NCI-H1417 treated with DMSO at 0.1 percent for 48 hours (cell line): ENCODE data around the gene DHRS9.
"Not testable (repeated sequence)": the region's sequence is repeated elsewhere in the genome, so short reads cannot be mapped to it uniquely, and the experiment has no call there.

Source experiments
- DNase-seq: peaks from one replicate; lab custom pipeline; 2025; lab: John Stamatoyannopoulos, UW

The DHRS9 gene

DNA sequence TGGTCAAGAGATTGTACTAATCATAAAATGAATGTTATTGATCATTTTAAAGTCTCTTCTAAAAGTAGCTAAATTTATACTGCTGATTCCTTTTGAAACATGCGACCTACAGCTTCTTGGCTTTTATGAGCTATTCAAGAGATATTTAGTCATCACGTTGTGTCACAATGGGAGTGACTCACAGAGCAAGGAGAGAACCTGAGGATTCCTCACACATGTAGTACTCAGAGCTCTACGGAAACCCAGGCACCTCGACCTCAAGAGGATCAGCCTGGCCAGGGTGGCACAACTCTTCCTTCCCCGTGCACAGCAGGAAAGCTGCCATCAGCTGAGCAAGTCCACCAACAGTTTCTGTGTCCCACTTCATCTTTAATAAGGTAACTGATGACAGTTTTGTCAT is at the start of gene DHRS9:
Gene DHRS9, plus strand, starts transcription at position 223 of the 400 bp plus-strand sequence. CDS start 12,019 bp downstream, outside the sequence.
- no peak for DNase-seq

- no peak for DNase-seq
These were observed 46.2 kb upstream of the DHRS9 start for GRCh38 chr2:169023161-169023560.

- DNase-seq: no peak
These were observed 43.3 kb upstream of the DHRS9 start for GRCh38 chr2:169026056-169026455.

- DNase-seq: no peak
These were observed 42.1 kb upstream of the DHRS9 start for GRCh38 chr2:169027234-169027633.

GRCh38 chr2:169029341-169029740 is 40.0 kb upstream of the DHRS9 start:
- DNase-seq: no peak

DNA sequence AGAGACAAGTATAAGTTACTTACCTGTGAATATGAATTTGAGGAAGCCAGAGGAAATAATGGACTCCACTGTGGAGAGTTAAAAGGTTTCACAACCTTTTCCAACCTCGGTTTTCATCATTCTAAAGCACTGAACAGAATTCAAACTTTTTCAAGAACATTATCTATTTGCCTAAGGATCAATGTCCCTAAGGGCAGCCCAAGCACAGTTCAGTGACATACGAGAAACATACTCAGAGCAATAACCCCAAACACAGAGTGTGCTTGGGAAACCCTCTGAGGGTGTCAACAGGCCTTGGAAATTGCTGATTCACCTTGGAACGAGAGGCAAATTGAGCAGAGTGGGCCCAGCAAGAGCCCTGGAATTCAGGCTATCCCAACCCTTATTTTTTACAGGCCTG is 38.2 kb upstream of the DHRS9 start, which contains the start of gene ABCB11:
Gene ABCB11, minus strand, starts transcription at position 123 of the 400 bp plus-strand sequence. CDS start 13,199 bp downstream, outside the sequence.
- DNase-seq: no peak

GRCh38 chr2:169034256-169034655 is 35.1 kb upstream of the DHRS9 start:
- DNase-seq: no peak

- no peak for DNase-seq
These were observed 34.3 kb upstream of the DHRS9 start for GRCh38 chr2:169034984-169035544.

DNA sequence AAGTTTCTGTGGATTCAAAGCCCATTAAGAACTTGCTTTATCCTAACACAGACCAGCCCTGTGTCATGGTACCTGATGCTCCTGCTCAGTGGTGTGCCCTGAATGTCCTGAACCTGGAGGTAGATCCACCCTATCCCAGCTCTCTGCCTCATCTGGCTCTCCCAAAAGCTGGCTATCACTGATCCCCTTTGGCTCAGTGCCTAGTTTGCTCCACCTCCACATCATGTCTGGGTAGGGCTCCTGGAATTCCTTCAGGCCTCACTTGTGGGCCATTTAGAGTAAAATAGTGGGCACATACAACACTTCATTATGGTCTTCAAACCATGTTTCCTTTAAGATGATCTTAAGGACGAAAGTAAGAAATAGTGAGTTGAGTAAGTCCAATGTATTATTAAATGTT is 33.5 kb upstream of the DHRS9 start:
- no peak for DNase-seq

GRCh38 chr2:169036736-169037440 is 32.5 kb upstream of the DHRS9 start:
- DNase-seq: no peak

DNA sequence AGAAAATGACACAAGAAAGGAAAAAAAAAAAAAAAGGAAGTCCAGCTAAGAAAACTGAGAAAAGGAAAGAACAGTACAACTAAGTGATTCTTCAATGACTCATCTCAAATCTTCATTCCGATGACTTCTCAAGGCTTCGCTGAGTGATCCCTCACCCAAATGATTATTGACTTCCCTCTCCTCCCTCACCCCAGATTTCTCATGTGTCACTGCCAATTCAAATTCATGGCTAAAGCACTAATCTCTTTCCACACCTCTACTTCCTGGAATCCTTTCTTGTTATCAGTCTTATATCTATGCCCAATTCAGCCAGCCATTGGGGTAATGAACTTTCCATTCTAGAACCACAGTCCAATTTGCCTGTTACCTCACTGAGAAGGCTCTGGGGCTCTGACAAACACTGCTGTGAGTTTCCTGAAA is 31.0 kb upstream of the DHRS9 start:
- no peak for DNase-seq

DNA sequence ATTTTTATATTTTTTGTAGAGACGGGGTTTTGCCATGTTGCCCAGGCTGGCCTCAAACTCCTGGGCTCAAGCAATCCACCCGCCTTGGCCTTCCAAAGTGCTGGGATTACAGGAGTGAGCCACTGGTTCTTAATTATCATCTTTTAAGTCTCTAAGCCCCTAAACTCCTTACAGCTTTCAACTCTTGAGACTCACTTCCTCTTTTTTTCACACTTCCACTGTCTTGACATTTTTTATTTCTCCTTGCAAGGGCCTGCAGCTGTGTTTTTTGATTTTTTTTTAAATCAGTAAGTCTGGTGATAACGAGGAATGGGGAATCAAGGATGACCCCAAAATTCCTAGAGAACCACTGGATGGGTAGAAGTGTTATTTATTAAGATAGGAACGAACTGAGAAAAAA is 29.7 kb upstream of the DHRS9 start:
- no peak for DNase-seq

GRCh38 chr2:169041594-169041993 is 27.8 kb upstream of the DHRS9 start:
- no peak for DNase-seq

DNA sequence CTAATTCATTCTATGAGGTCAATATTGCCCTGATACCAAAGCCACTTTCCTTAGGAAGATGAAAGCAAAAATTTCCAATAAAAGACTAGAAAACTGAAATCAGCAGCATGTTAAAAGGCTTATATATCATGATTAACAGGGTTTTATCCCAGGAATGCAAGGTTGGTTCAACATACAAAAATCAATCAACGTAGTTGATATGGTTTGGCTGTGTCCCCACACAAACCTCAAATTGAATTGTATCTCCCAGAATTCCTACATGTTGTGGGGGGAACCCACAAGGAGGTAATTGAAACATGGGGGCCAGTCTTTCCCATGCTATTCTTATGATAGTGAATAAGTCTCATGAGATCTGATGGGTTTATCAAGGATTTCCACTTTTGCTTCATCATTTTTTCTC is 26.5 kb upstream of the DHRS9 start:
- no peak for DNase-seq

DNA sequence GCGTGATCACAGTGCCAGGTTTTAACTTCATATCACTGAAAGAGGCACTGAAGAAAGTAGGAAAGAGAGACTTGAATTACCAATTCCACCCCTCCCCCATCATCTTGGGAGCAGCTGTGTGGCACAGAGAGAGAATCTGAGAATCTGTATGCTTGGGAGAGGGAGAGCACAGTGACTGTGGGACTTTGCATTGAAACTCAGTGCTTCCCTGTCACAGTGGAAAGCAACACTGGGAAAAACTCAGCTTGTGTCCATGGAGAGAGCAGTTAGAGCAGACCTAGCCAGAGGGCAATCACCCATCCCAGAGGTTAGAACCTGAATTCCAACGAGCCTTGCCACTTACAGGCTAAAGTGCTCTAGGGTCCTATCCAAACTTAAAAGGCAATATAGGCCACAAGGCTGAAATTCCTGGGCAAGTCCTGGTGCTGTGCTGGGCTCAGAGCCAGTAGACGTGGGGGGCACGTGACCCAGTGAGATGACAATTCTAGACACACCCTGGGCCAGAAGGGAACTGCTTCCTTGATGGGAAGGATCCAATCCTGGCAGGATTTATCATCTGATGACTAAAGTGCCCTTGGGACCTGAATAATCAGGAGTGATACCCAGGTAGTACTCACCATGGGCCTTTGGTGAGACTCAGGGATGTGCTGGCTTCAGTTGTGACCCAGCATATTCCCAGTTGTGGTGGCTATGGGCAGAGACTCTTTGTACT is 22.8 kb upstream of the DHRS9 start:
- no peak for DNase-seq

DNA sequence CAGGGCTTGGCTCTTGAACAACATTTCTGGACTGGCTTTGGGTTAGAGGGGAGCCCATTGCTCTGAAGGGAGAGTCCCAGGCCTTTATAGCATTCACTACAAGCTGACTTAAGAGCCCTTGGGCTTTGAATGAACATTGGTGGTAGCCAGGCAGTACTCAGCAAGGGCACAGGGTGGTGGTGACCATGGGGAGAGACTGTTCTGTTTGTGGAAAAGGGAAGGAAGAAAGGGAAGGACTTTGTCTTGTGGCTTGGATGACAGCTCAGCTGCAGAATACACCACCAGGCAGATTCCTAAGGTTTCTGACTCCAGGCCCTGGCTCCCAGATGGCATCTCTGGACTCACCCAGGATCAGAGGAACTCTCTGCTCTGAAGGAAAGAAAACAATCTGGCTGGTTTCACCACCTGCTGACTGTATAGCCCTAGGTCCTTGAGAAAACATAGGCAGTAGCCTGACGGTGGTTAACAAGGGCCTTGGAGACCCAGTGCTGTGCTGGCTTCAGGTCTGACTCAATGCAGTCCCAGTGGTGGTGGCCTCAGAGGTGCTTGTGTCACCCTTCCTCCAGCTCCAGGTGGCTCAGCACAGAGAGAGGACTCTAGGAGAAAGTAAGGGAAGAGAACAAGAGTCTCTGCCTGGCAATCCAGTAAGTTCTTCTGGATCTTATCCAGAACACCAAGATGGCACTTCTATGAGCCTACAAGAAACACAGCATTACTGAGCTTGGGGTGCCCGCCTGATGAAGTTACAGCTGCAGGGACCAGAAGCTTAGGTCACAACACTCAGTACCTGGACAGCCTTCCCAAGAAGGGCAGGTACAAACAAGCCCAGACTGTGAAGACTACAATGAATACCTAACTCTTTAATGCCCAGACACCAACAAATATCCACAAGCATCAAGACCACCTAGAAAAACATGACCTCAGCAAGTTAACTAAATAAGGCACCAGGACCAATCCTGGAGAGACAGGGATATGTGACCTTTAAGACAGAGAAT is 21.8 kb upstream of the DHRS9 start:
- DNase-seq: no peak

- no peak for DNase-seq
These were observed 20.2 kb upstream of the DHRS9 start for GRCh38 chr2:169049142-169049541.

DNA sequence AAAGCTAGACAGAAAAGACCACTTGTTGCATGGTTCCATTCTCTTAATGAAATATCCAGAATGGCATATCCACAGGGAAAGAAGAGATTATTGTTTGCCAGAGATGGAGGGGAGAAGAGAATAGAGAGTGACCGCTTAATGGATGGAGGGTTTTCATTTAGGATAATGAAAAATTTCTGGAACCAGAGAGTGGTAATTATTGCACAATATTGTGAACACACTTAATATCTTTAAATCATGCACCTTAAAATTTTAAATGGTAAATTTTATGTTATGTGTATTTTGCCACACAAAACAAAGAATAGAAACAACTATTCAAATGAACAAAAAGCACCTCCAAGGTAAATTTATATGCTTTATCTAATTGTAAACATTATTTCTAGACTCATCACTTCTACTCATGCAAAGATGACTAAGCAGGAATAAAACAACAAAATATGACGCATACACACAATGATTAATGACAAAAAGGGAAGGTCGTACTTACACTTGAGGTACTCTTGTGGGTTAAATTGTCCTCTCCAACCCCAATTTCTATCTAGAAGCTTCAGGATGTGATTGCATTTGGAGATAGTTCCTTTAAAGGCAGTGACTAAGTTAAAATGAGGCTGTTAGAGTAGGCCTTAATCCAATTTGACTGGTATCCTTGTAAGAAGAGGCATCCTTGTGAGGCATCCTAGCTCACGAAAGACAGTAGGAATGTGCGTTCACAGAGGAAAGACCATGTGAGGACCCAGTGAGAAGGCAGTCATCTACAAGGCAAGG is 18.7 kb upstream of the DHRS9 start:
- DNase-seq: no peak

DNA sequence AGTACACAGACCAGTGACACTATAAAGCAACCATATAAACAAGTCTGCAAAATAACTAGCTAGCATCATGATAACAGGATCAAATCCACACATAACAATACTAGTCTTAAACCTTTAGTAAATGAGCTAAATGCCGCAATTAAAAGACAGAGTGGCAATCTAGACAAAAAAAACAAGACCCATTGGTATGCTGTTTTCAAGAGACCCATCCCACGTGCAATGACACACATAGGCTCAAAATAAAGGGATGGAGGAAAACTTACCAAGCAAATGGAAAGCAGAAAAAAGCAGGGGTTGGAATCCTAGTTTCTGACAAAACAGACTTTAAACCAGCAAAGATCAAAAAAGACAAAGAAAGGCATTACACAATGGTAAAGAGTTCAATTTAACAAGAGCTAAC is 14.8 kb upstream of the DHRS9 start:
- DNase-seq: not testable (repeated sequence)

- DNase-seq: not testable (repeated sequence)
These were observed 5.2 kb upstream of the DHRS9 start for GRCh38 chr2:169064199-169064598.

- DNase-seq: no peak
These were observed 3.9 kb upstream of the DHRS9 start for GRCh38 chr2:169065422-169065821.
